Cardiac muscle cell (in vitro differentiated cells and primary cell): ENCODE measurements around the gene RINL. TPM values are rescaled to one million over a fixed set of nuclear protein-coding genes. Genes with fewer than 3 reads are reported as not detected.

Source experiments
- DNase-seq, 2 donors: peaks; one replicate each; pipeline versions ENCODE4 v3.0.0 to v3.0.0-alpha.2; 2010 to 2017; ENCODE audit warnings: low read depth in 1 of 2, low spot score in 1 of 2
- H3K27ac ChIP-seq: fragments of 200-600 bp; sonication (generic); 2 replicates; pipeline ENCODE4 v1.5.1; 2016
- H3K27me3 ChIP-seq: fragments of 200-600 bp; sonication (generic); 2 replicates; pipeline ENCODE4 v1.6.0; 2016; ENCODE audit warnings: control low read depth
- H3K36me3 ChIP-seq: fragments of 200-600 bp; sonication (generic); 2 replicates; pipeline ENCODE4 v1.5.1; 2016; ENCODE audit warnings: control low read depth
- H3K4me1 ChIP-seq: fragments of 200-600 bp; sonication (generic); 2 replicates; pipeline ENCODE4 v1.8.1; 2017; ENCODE audit warnings: low read depth, mild to moderate bottlenecking, mixed run types
- H3K4me3 ChIP-seq: fragments of 200-600 bp; sonication (generic); 2 replicates; pipeline ENCODE4 v1.5.1; 2016; ENCODE audit warnings: mild to moderate bottlenecking
- H3K9me3 ChIP-seq: fragments of 200-600 bp; sonication (generic); 2 replicates; pipeline ENCODE4 v1.5.1; 2017; ENCODE audit warnings: low read depth, mild to moderate bottlenecking, control low read depth
- CTCF ChIP-seq: IDR thresholded peaks from 2 replicates; pipeline ENCODE4 v1.5.1; 2012; ENCODE audit warnings: low read depth, mild to moderate bottlenecking, low read length
- polyA plus RNA-seq: library from polyadenylated mRNA; unstranded; fragments of >200 nt; fragmentation: Nextera tagmentation; extraction: Ambion mirVana; gene quantifications from 2 replicates; pipeline ENCODE4 v1.2.1, GENCODE V29; 2016
- total RNA-seq: library from RNA; depleted of rRNA; stranded (reverse); fragments of >200 nt; gene quantifications from 2 replicates; pipeline ENCODE4 v1.2.3, GENCODE V29; 2016

RINL gene
- total and polyA plus RNA-seq, 2 experiments from 2014 or later = 3.9 to 8.4 TPM

- H3K9me3 ChIP-seq = no peaks in the 10 kb centered on the region
- TF ChIP-seq CTCF = no peak
- no peak for DNase-seq
- no peaks in the 10 kb centered on the region for H3K4me1 ChIP-seq
- no peaks in the 10 kb centered on the region for H3K36me3 ChIP-seq
- no peak overlapping the region for H3K4me3 ChIP-seq
- H3K27me3 ChIP-seq = no peaks in the 10 kb centered on the region
- H3K27ac ChIP-seq = no peak overlapping the region
Observed at GRCh38 chr19:38907670-38908069, 29.6 kb upstream of the RINL start.

GRCh38 chr19:38907227-38907626 is 29.2 kb upstream of the RINL start:
- Histone ChIP-seq H3K4me1 (no peaks in the 10 kb centered on the region), H3K27me3 (no peaks in the 10 kb centered on the region), H3K9me3 (no peaks in the 10 kb centered on the region), H3K4me3 (no peak overlapping the region), H3K27ac (no peak overlapping the region), H3K36me3 (no peaks in the 10 kb centered on the region)
- TF ChIP-seq CTCF = no peak
- DNase-seq = no peak

GRCh38 chr19:38905620-38906019 is 27.5 kb upstream of the RINL start:
- H3K27ac ChIP-seq = no peak overlapping the region
- no peaks in the 10 kb centered on the region for H3K9me3 ChIP-seq
- H3K36me3 ChIP-seq = no peaks in the 10 kb centered on the region
- H3K27me3 ChIP-seq = no peaks in the 10 kb centered on the region
- no peak for TF ChIP-seq CTCF
- H3K4me3 ChIP-seq = no peak overlapping the region
- DNase-seq = no peak
- no peaks in the 10 kb centered on the region for H3K4me1 ChIP-seq

- DNase-seq = no peak
- Histone ChIP-seq H3K27ac (no peak overlapping the region), H3K4me1 (no peaks in the 10 kb centered on the region), H3K27me3 (no peaks in the 10 kb centered on the region), H3K9me3 (no peaks in the 10 kb centered on the region), H3K4me3 (no peak overlapping the region), H3K36me3 (no peaks in the 10 kb centered on the region)
- no peak for TF ChIP-seq CTCF
Observed at GRCh38 chr19:38904581-38905539, 26.8 kb upstream of the RINL start.

- Histone ChIP-seq H3K27me3 (peaks cover 17% of the 10 kb centered on the region), H3K4me3 (no peak overlapping the region), H3K27ac (no peak overlapping the region), H3K4me1 (no peaks in the 10 kb centered on the region), H3K9me3 (no peaks in the 10 kb centered on the region), H3K36me3 (no peaks in the 10 kb centered on the region)
- no peak for TF ChIP-seq CTCF
- no peak for DNase-seq
Observed at GRCh38 chr19:38901683-38902082, 23.6 kb upstream of the RINL start.
